WERI-Rb-1 (cell line): ENCODE data around the gene MAST1.

Source experiments
- DNase-seq: peaks from one replicate; pipeline ENCODE4 v3.0.0-alpha.2; 2020
- H3K27ac ChIP-seq: fragments of 250-450 bp; sonication (Bioruptor Pico); 2 replicates; pipeline ENCODE4 v1.5.1; 2020; ENCODE audit warnings: mild to moderate bottlenecking, moderate library complexity
- H3K27me3 ChIP-seq: fragments of 250-450 bp; sonication (Bioruptor Pico); 2 replicates; pipeline ENCODE4 v1.5.1; 2021; ENCODE audit warnings: mild to moderate bottlenecking, low read depth, moderate library complexity; ENCODE audit not compliant: insufficient read depth, severe bottlenecking
- H3K36me3 ChIP-seq: fragments of 250-450 bp; sonication (Bioruptor Pico); 2 replicates; pipeline ENCODE4 v1.5.1; 2020; ENCODE audit warnings: mild to moderate bottlenecking, moderate library complexity
- H3K4me3 ChIP-seq: 2 replicates; pipeline ENCODE4 v1.5.1; 2011; ENCODE audit warnings: low read depth, mild to moderate bottlenecking, control low read depth, low read length
- H3K9me3 ChIP-seq: fragments of 250-450 bp; sonication (Bioruptor Pico); 2 replicates; pipeline ENCODE4 v1.5.1; 2021; ENCODE audit warnings: mild to moderate bottlenecking, moderate library complexity; ENCODE audit not compliant: severe bottlenecking
- CTCF ChIP-seq: IDR thresholded peaks from 2 replicates; pipeline ENCODE4 v1.5.1; 2011; ENCODE audit warnings: low read depth, mild to moderate bottlenecking, control low read depth, inconsistent platforms, low read length

Gene MAST1

DNA sequence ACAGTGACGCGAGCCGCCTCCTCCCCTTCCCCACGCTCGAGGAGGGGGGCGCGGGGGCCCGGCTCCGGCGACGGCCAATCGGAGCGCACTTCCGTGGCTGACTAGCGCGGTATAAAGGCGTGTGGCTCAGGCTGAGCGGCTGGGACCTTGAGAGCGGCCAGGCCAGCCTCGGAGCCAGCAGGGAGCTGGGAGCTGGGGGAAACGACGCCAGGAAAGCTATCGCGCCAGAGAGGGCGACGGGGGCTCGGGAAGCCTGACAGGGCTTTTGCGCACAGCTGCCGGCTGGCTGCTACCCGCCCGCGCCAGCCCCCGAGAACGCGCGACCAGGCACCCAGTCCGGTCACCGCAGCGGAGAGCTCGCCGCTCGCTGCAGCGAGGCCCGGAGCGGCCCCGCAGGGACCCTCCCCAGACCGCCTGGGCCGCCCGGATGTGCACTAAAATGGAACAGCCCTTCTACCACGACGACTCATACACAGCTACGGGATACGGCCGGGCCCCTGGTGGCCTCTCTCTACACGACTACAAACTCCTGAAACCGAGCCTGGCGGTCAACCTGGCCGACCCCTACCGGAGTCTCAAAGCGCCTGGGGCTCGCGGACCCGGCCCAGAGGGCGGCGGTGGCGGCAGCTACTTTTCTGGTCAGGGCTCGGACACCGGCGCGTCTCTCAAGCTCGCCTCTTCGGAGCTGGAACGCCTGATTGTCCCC, 46.8 kb upstream of the MAST1 start, which contains the start of gene JUNB:
Gene JUNB, plus strand, starts transcription at position 142 of the 706 bp plus-strand sequence. Its CDS starts 286 bp downstream, at position 428.
- H3K36me3 ChIP-seq = no peaks in the 10 kb centered on the region; the same call in 1 of the 2 replicates
- H3K9me3 ChIP-seq = no peaks in the 10 kb centered on the region
- DNase-seq = peak; percentile 95
- peak within 1 kb of the TSS; percentile 81 for H3K4me3 ChIP-seq
- TF ChIP-seq CTCF = no peak
- H3K27me3 ChIP-seq = no peaks in the 10 kb centered on the region
- H3K27ac ChIP-seq = peak within 1 kb of the TSS; percentile 96

- no peak for TF ChIP-seq CTCF
- no peaks in the 10 kb centered on the region for H3K27me3 ChIP-seq
- peaks cover 5% of the 10 kb centered on the region for H3K36me3 ChIP-seq
- peak overlapping the region; percentile 81 for H3K4me3 ChIP-seq
- no peaks in the 10 kb centered on the region for H3K9me3 ChIP-seq
- peak overlapping the region; percentile 83 for H3K27ac ChIP-seq
- DNase-seq = peak; percentile 70
These were observed 46.1 kb upstream of the MAST1 start for GRCh38 chr19:12792051-12792852.

GRCh38 chr19:12792853-12793289, 45.4 kb upstream of the MAST1 start:
- no peak for DNase-seq
- Histone ChIP-seq H3K27ac (peak overlapping the region; percentile 83), H3K4me3 (peak overlapping the region; percentile 81), H3K9me3 (no peaks in the 10 kb centered on the region), H3K27me3 (no peaks in the 10 kb centered on the region), H3K36me3 (peaks cover 5% of the 10 kb centered on the region)
- no peak for TF ChIP-seq CTCF

GRCh38 chr19:12793290-12794195, 44.8 kb upstream of the MAST1 start:
- Histone ChIP-seq H3K27ac (peak overlapping the region; percentile 83), H3K36me3 (peaks cover 12% of the 10 kb centered on the region), H3K27me3 (no peaks in the 10 kb centered on the region), H3K4me3 (peak overlapping the region; percentile 81), H3K9me3 (no peaks in the 10 kb centered on the region)
- TF ChIP-seq CTCF = no peak
- DNase-seq = peak; percentile 89

DNA sequence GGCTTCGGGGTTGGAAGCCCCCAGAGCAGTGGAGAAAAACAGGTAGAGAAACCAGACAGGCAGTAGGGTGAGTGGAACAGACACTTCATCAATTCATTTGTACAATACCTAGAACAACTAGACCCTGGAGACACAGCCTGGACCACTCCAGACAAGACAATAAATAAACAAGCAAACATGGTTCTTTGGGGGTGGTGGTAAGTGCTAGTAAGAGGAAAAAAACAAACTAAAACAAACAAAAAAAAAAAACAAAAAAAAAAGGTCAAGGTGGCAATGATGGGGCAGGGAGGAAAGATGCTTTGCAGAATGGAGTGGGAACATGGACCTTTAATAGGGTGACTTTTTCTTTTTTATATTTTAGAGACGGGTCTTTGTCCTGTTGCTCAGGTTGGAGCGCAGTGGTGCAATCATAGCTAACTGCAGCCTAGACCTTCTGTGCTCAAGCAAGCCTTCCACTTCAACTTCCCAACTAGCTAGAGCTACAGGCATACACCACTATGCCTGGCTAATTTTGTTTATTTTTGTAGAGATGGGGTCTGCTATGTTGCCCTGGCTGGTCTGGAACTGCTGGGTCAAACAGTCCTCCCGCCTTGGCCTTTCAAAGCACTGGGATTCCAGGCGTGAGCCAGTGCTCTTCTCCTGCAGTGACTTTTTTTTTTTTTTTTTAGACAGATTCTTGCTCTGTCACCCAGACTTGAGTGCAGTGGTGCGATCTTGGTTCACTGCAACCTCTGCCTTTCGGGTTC, 43.9 kb upstream of the MAST1 start:
- H3K27me3 ChIP-seq = no peaks in the 10 kb centered on the region
- H3K27ac ChIP-seq = peak overlapping the region; percentile 83
- no peaks in the 10 kb centered on the region for H3K9me3 ChIP-seq
- no peak for TF ChIP-seq CTCF
- peaks cover 20% of the 10 kb centered on the region for H3K36me3 ChIP-seq
- no peak for DNase-seq
- H3K4me3 ChIP-seq = peak overlapping the region; percentile 81
